ENCODE measurements around the gene VPS52.

The VPS52 gene

GRCh38 chr6:33314515-33314942 lies 42.9 kb upstream of the VPS52 start:
- in situ Hi-C loops (cut with MboI; ENCODE audit: low sequenced_read_pairs, unreplicated experiment): no loop called here
- no peak for TF ChIP-seq CTCF (IDR thresholded peaks at IDR 0.05; ENCODE audit: borderline replicate concordance, control extremely low read depth, extremely low read depth, insufficient read depth, missing control alignments)
- peak; percentile 73 for DNase-seq (ENCODE audit: low spot score)

GRCh38 chr6:33313709-33314514 lies 42.2 kb upstream of the VPS52 start, which contains the start of gene TAPBP:
Gene TAPBP (minus strand): TSS chr6:33314078. CDS start chr6:33314041, 37 bp downstream.
- peak; percentile 90 for DNase-seq (ENCODE audit: low spot score)
- no peak for TF ChIP-seq CTCF (IDR thresholded peaks at IDR 0.05; ENCODE audit: borderline replicate concordance, control extremely low read depth, extremely low read depth, insufficient read depth, missing control alignments)
- in situ Hi-C loops (cut with MboI; ENCODE audit: low sequenced_read_pairs, unreplicated experiment): no loop called here

- in situ Hi-C loops (cut with MboI; ENCODE audit: low sequenced_read_pairs, unreplicated experiment): no loop called here
- DNase-seq (ENCODE audit: low spot score): peak; percentile 73
- no peak for TF ChIP-seq CTCF (IDR thresholded peaks at IDR 0.05; ENCODE audit: borderline replicate concordance, control extremely low read depth, extremely low read depth, insufficient read depth, missing control alignments)
These were observed 41.5 kb upstream of the VPS52 start for GRCh38 chr6:33313105-33313708.

GRCh38 chr6:33312361-33313104 lies 40.9 kb upstream of the VPS52 start:
- in situ Hi-C loops (cut with MboI; ENCODE audit: low sequenced_read_pairs, unreplicated experiment): no loop called here
- no peak for TF ChIP-seq CTCF (IDR thresholded peaks at IDR 0.05; ENCODE audit: borderline replicate concordance, control extremely low read depth, extremely low read depth, insufficient read depth, missing control alignments)
- peak; percentile 91 for DNase-seq (ENCODE audit: low spot score)

GRCh38 chr6:33306356-33306755 lies 34.7 kb upstream of the VPS52 start:
- no peak for DNase-seq (ENCODE audit: low spot score)
- in situ Hi-C loops (cut with MboI; ENCODE audit: low sequenced_read_pairs, unreplicated experiment): no loop called here
- no peak for TF ChIP-seq CTCF (IDR thresholded peaks at IDR 0.05; ENCODE audit: borderline replicate concordance, control extremely low read depth, extremely low read depth, insufficient read depth, missing control alignments)

GRCh38 chr6:33305052-33305451 lies 33.4 kb upstream of the VPS52 start:
- TF ChIP-seq CTCF (IDR thresholded peaks at IDR 0.05; ENCODE audit: borderline replicate concordance, control extremely low read depth, extremely low read depth, insufficient read depth, missing control alignments): no peak
- in situ Hi-C loops (cut with MboI; ENCODE audit: low sequenced_read_pairs, unreplicated experiment): no loop called here
- DNase-seq (ENCODE audit: low spot score): no peak
